SH-SY5Y (cell line): Measurements from ENCODE around the gene CPED1.

ENCODE experiments used
- GATA2 ChIP-seq: IDR thresholded peaks from 2 replicates; pipeline ENCODE4 v1.6.1; 2011; ENCODE audit warnings: mild to moderate bottlenecking, low read depth, low read length
- GATA3 ChIP-seq: IDR thresholded peaks from 2 replicates; pipeline ENCODE4 v1.6.1; 2011; ENCODE audit warnings: low read depth, mild to moderate bottlenecking, low read length, moderate library complexity

- TF ChIP-seq GATA2 (no peak), GATA3 (no peak)
Measured at GRCh38 chr7:121058975-121059374, 70.5 kb downstream of the CPED1 start.
